Measurements from ENCODE around the gene OPA1.

OPA1 gene

GRCh38 chr3:193711166-193711485, 118.1 kb downstream of the OPA1 start:
- DNase-seq (ENCODE audit: low spot score) = no peak

- DNase-seq (ENCODE audit: low spot score) = no peak
Observed at GRCh38 chr3:193711523-193711963, 118.5 kb downstream of the OPA1 start.

GRCh38 chr3:193711964-193712598, 119.1 kb downstream of the OPA1 start:
- no peak for DNase-seq (ENCODE audit: low spot score)

GRCh38 chr3:193712938-193713337, 119.9 kb downstream of the OPA1 start:
- no peak for DNase-seq (ENCODE audit: low spot score)

- no peak for DNase-seq (ENCODE audit: low spot score)
Observed at GRCh38 chr3:193714523-193715137, 121.6 kb downstream of the OPA1 start.

- no peak for DNase-seq (ENCODE audit: low spot score)
Observed at GRCh38 chr3:193716150-193716549, 123.1 kb downstream of the OPA1 start.

DNA sequence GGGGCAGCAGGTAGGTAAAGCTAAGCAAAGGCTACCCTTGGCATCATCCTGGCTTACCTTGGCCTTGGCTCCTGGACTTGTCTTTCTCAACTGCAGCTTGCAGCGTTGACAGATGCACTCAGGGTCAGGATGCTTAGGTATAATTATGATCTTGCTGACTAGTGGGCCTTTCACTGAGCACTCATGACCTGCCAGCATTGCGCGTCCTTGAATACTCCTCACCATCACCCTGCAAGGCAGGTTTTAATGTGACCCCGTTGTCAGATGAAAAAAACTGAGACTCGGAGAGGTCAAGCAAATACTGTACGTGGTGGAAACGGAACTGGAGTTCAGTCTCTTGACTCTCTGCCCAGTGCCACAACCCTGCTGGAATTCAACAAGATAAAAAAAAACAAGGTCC, 126.7 kb downstream of the OPA1 start:
- no peak for DNase-seq (ENCODE audit: low spot score)

- no peak for DNase-seq (ENCODE audit: low spot score)
Observed at GRCh38 chr3:193720169-193720568, 127.2 kb downstream of the OPA1 start.

DNA sequence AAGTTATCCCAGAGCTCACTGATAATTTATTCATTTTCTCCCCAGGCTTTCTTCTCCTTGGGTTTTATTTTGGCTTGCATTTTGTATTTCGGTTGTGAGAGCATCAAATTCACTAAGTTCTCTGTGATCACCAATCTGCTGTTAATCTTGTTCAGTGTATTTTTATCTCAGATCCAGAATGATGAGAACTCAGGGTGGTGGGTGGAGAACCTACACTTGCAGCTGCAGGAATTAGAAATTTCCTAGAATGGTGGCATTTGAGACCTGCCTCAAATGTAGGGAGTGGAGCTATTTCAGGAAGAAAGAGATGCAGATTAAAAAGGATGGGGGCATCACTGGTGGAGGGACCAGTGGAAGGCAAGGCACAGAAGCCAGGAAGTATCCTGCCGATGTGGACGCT, 129.6 kb downstream of the OPA1 start:
- DNase-seq (ENCODE audit: low spot score) = no peak

DNA sequence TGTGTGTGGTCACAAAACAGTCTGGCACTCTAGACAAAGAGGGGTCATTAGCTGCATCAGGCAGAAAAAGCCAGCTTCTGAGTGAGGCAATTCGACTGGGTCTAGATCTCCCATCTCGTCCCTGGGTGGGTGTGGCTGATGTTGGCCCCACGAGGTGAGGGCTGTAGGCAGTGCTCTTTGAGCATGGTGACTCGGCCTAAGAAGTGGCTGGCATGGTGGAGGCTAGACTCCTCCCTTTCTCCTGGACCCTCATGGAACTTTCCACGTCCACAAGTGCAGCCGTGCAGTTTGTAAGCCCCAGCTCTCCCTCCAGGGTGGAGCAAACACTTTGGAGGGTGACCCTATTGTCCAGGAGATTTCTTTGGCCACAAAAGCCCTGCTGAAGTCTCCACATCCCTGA, 134.1 kb downstream of the OPA1 start:
- DNase-seq (ENCODE audit: low spot score) = no peak

GRCh38 chr3:193728429-193729087, 135.6 kb downstream of the OPA1 start:
- no peak for DNase-seq (ENCODE audit: low spot score)

- no peak for DNase-seq (ENCODE audit: low spot score)
Observed at GRCh38 chr3:193729088-193729465, 136.1 kb downstream of the OPA1 start.

DNA sequence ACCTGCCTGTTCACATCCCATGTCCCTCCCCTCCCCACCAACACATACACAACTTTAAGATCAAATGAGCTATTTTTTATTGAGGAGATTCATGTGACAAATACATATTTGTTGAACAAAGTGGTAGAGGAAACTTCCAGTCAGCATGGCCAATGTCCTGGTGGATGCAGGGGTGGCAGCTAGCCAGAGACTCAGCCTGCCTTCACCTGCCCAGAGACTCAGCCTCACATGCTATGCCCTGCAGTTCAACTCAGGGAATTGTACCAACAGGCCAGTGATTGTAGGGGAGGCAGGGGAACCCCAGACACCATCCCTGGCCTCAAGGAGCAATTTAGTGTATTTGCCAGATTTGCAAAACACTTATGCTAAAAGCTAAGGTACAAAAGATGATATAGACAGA, 136.6 kb downstream of the OPA1 start:
- DNase-seq (ENCODE audit: low spot score) = no peak

DNA sequence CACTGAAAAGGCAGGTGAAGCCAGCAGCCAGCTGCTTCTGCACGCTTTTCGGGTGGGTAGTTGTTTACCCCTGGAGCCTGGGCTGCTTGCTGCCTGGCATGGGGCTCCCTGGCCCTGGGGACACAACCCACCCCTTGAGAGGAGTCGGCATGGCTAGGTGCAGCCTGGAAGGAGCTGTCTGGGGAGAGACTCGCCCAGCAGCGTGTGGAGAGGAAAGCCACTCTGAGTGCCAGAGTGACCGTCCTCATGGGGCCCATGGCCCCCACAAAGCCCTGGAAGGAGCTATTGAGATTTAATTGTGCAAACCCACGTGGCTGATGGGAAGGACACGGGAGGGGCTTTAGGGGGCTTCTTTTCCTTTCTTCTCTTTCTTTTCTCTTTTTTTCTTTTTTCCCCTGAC, 137.5 kb downstream of the OPA1 start:
- DNase-seq (ENCODE audit: low spot score) = no peak

GRCh38 chr3:193730976-193731375, 138.0 kb downstream of the OPA1 start:
- no peak for DNase-seq (ENCODE audit: low spot score)

- no peak for DNase-seq (ENCODE audit: low spot score)
Observed at GRCh38 chr3:193731656-193732055, 138.6 kb downstream of the OPA1 start.

DNA sequence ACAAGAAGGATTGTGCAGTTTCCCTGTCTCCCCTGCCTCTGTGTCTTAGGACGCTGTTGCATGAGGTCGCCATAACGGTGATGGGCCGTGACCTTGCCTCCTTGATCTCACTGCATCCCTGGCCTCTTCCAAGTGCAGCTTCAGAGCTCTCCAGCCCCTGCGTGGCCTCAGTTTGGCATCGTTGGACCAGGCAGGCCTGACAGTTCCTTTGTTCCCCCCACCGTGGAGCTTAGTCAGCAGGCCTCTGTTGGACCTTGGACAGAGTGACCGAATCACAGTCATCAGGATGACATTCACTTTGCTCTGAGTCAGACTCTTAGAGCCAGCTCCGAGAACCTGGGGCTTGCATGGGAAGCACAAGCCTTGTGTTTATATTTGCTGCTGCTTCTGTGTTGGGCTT, 139.4 kb downstream of the OPA1 start:
- no peak for DNase-seq (ENCODE audit: low spot score)

GRCh38 chr3:193732827-193733226, 139.8 kb downstream of the OPA1 start:
- DNase-seq (ENCODE audit: low spot score) = no peak

- no peak for DNase-seq (ENCODE audit: low spot score)
Observed at GRCh38 chr3:193734737-193735366, 141.8 kb downstream of the OPA1 start.

DNA sequence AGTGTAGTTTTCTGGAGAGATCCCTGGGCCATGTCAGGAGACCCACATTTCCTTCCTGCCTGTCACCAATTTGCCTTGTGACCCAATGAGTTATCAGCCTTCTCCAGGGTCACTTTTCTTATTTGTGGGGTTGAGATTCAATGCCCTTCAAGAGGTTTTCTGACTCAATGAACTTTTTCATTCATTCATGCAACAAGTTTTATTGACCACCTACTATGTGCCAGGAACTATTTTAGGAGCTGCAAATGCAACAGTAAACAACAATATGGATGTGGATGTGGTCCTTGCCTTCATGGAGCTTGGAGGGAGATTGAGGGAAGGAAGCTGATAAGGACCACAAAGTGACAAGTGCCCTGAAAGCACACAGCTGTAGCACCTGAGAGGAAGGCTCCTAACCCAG, 142.8 kb downstream of the OPA1 start:
- DNase-seq (ENCODE audit: low spot score) = no peak

DNA sequence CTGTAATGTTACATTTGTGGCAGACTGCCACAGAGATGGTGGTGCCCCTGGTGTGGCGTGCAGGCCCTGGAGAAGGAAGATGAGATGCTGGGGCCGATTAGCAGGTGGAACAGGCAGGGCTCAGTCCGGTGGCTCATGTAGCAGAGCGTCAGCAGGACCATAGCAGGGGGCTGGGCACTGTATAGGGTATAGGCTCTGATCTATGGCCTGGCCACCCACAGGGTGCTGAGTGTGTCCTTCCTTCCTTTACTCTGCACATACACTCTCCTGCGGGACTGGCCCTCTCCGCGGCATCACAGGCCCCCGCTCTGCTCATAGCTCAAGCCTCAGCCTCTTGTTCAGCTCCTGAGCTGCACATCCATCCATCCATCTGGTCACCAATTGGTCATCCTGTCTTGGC, 143.6 kb downstream of the OPA1 start:
- DNase-seq (ENCODE audit: low spot score) = no peak

- DNase-seq (ENCODE audit: low spot score) = no peak
Observed at GRCh38 chr3:193737191-193737751, 144.3 kb downstream of the OPA1 start.

- no peak for DNase-seq (ENCODE audit: low spot score)
Observed at GRCh38 chr3:193742628-193743027, 149.6 kb downstream of the OPA1 start.
